ENCODE results near the gene MEX3D. TPM values are rescaled to one million over a fixed set of nuclear protein-coding genes. Genes with fewer than 3 reads are reported as not detected.

MEX3D gene
- total RNA-seq, 1 donor from 2014 or later, result 44.0 TPM

DNA sequence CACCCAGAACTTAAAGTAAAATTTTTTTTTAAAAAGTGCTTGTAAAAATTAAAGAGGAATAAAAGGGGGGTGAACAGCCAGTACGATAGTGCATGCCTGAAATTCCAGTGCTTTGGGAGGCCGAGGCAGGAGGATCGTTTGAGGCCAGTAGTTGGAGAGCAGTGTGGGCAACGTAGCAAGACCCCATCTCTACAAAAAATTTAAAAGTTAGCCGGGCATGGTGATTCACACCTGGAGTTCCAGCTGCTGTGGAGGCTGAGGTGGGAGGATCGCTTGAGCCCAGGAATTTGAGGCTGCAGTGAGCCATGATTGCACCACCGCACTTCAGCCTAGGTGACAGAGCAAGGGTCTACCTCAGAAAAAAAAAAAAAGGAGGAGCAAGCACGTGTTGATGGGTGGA is 63.1 kb downstream of the MEX3D start:
- DNase-seq (ENCODE audit: low read depth), result no peak

Other genes starting within 250 kb of the MEX3D start
- gene NDUFS7, start 184.4 kb downstream of the MEX3D start, total RNA-seq, result 104 and 124 TPM in 2 replicates
- 147 and 191 TPM in 2 replicates for gene GAMT, start 166.8 kb downstream of the MEX3D start, total RNA-seq
- 48.2 and 61.5 TPM in 2 replicates for gene DAZAP1, start 160.7 kb downstream of the MEX3D start, total RNA-seq
- gene RPS15, start 129.9 kb downstream of the MEX3D start, total RNA-seq, result 1,600 and 2,923 TPM in 2 replicates
- gene APC2, start 118.2 kb downstream of the MEX3D start, total RNA-seq, result 0.53 and 1.9 TPM in 2 replicates
- 37.6 and 53.1 TPM in 2 replicates for gene C19orf25, start 89.1 kb downstream of the MEX3D start, total RNA-seq
- gene PCSK4, start 78.0 kb downstream of the MEX3D start, total RNA-seq, result 7.1 and 8.5 TPM in 2 replicates
- gene REEP6, start 77.1 kb downstream of the MEX3D start, total RNA-seq, result 4.3 and 7.4 TPM in 2 replicates
- gene ADAMTSL5, start 55.3 kb downstream of the MEX3D start, total RNA-seq, result 9.7 and 9.8 TPM in 2 replicates
- gene PLK5, start 44.2 kb downstream of the MEX3D start, total RNA-seq, result not detected in 2 replicates
- gene MBD3, start 24.5 kb upstream of the MEX3D start, total RNA-seq, result 186 and 193 TPM in 2 replicates
- 70.9 and 73.3 TPM in 2 replicates for gene UQCR11, start 37.1 kb upstream of the MEX3D start, total RNA-seq
- gene TCF3, start 84.3 kb upstream of the MEX3D start, total RNA-seq, result 124 and 141 TPM in 2 replicates
- gene ONECUT3, start 185.2 kb upstream of the MEX3D start, total RNA-seq, result not detected in 2 replicates
- 0.48 and 1.1 TPM in 2 replicates for gene ATP8B3, start 244.0 kb upstream of the MEX3D start, total RNA-seq